H9 (cell line): ENCODE data around the gene ARID1A. TPM values are rescaled to one million over a fixed set of nuclear protein-coding genes. Genes with fewer than 3 reads are reported as not detected.

Source experiments
- DNase-seq: peaks from one replicate; pipeline ENCODE4 v3.0.0-alpha.2; 2017
- H2AFZ ChIP-seq: one replicate; pipeline ENCODE4 v1.6.1; 2013; ENCODE audit warnings: mild to moderate bottlenecking, low read length, control low read depth, moderate library complexity
- H2AK5ac ChIP-seq: 2 replicates; pipeline ENCODE4 v1.6.1; 2013; ENCODE audit warnings: low read length, control low read depth, mixed read lengths; ENCODE audit not compliant: insufficient read length
- H2BK120ac ChIP-seq: one replicate; pipeline ENCODE4 v1.6.1; 2013; ENCODE audit warnings: low read depth, mild to moderate bottlenecking, low read length, control low read depth, inconsistent platforms; ENCODE audit not compliant: poor library complexity, severe bottlenecking
- H2BK12ac ChIP-seq: 2 replicates; pipeline ENCODE4 v1.6.1; 2013; ENCODE audit warnings: low read length, control low read depth, mixed read lengths, low read depth; ENCODE audit not compliant: insufficient read length
- H2BK15ac ChIP-seq: 2 replicates; pipeline ENCODE4 v1.6.1; 2013; ENCODE audit warnings: low read depth, low read length, control low read depth
- H2BK20ac ChIP-seq: one replicate; pipeline ENCODE4 v1.6.1; 2013; ENCODE audit warnings: low read depth, mild to moderate bottlenecking, low read length, control low read depth, inconsistent platforms; ENCODE audit not compliant: poor library complexity, severe bottlenecking
- H2BK5ac ChIP-seq: 2 replicates; pipeline ENCODE4 v1.6.1; 2013; ENCODE audit warnings: low read length, control low read depth, mixed read lengths; ENCODE audit not compliant: insufficient read length
- H3K14ac ChIP-seq: 2 replicates; pipeline ENCODE4 v1.6.1; 2013; ENCODE audit warnings: low read length, control low read depth; ENCODE audit not compliant: insufficient read depth
- H3K18ac ChIP-seq: 2 replicates; pipeline ENCODE4 v1.6.1; 2013; ENCODE audit warnings: low read depth, mild to moderate bottlenecking, mixed read lengths, low read length, control low read depth; ENCODE audit not compliant: insufficient read length
- H3K23ac ChIP-seq: 2 replicates; pipeline ENCODE4 v1.6.1; 2013; ENCODE audit warnings: low read length, control low read depth, mixed read lengths, low read depth; ENCODE audit not compliant: insufficient read length
- H3K23me2 ChIP-seq: 2 replicates; pipeline ENCODE4 v1.6.1; 2013; ENCODE audit warnings: low read depth, mild to moderate bottlenecking, mixed read lengths, low read length, control low read depth; ENCODE audit not compliant: insufficient read length, poor library complexity, severe bottlenecking
- H3K27ac ChIP-seq: 2 replicates; pipeline ENCODE4 v1.5.1; 2013; ENCODE audit warnings: low read length, control low read depth, mixed read lengths, low read depth; ENCODE audit not compliant: insufficient read length
- H3K27me3 ChIP-seq: 2 replicates; pipeline ENCODE4 v1.6.1; 2013; ENCODE audit warnings: low read length, control low read depth, inconsistent platforms; ENCODE audit not compliant: insufficient read depth
- H3K4ac ChIP-seq: 2 replicates; pipeline ENCODE4 v1.6.1; 2013; ENCODE audit warnings: low read depth, mild to moderate bottlenecking, control low read depth, inconsistent platforms, low read length, moderate library complexity
- H3K4me1 ChIP-seq: 2 replicates; pipeline ENCODE4 v1.6.1; 2013; ENCODE audit warnings: low read length, control low read depth, inconsistent platforms; ENCODE audit not compliant: insufficient read depth
- H3K4me2 ChIP-seq: 2 replicates; pipeline ENCODE4 v1.6.1; 2013; ENCODE audit warnings: low read length, control low read depth, mixed read lengths; ENCODE audit not compliant: insufficient read length, insufficient read depth
- H3K56ac ChIP-seq: 2 replicates; pipeline ENCODE4 v1.6.1; 2013; ENCODE audit warnings: low read depth, mild to moderate bottlenecking, mixed read lengths, low read length, control low read depth; ENCODE audit not compliant: insufficient read length
- H3K79me1 ChIP-seq: 2 replicates; pipeline ENCODE4 v1.6.1; 2013; ENCODE audit warnings: low read depth, mild to moderate bottlenecking, moderate library complexity, low read length, control low read depth, inconsistent platforms; ENCODE audit not compliant: insufficient read depth, poor library complexity, severe bottlenecking
- H3K79me2 ChIP-seq: 2 replicates; pipeline ENCODE4 v1.6.1; 2013; ENCODE audit warnings: low read length, control low read depth, inconsistent platforms; ENCODE audit not compliant: insufficient read depth
- H3K9ac ChIP-seq: 2 replicates; pipeline ENCODE4 v1.6.1; 2013; ENCODE audit warnings: low read length, control low read depth, mixed read lengths; ENCODE audit not compliant: insufficient read length; ENCODE audit errors: extremely low read depth
- H3K9me3 ChIP-seq: one replicate; pipeline ENCODE4 v1.6.1; 2013; ENCODE audit warnings: low read depth, low read length, inconsistent platforms; ENCODE audit not compliant: control insufficient read depth
- H3T11ph ChIP-seq: one replicate; pipeline ENCODE4 v1.6.1; 2013; ENCODE audit warnings: mild to moderate bottlenecking, low read length, control low read depth, inconsistent platforms
- H4K20me1 ChIP-seq: one replicate; pipeline ENCODE4 v1.6.1; 2013; ENCODE audit not compliant: control insufficient read depth, insufficient read length, insufficient read depth
- H4K5ac ChIP-seq: 2 replicates; pipeline ENCODE4 v1.6.1; 2013; ENCODE audit warnings: low read depth, mild to moderate bottlenecking, mixed read lengths, low read length, control low read depth; ENCODE audit not compliant: insufficient read length
- H4K8ac ChIP-seq: replicated peaks from 2 replicates; pipeline ENCODE4 v1.6.1; 2013; ENCODE audit warnings: low read length, control low read depth, mixed read lengths, low read depth; ENCODE audit not compliant: insufficient read length
- H4K91ac ChIP-seq: 2 replicates; pipeline ENCODE4 v1.6.1; 2013; ENCODE audit warnings: low read depth, mild to moderate bottlenecking, moderate library complexity, mixed read lengths, low read length, control low read depth; ENCODE audit not compliant: insufficient read length
- H3K27ac Mint-ChIP-seq, 3 experiments: 2 replicates in 2 of 3; 3 replicates in 1 of 3; pipeline ENCODE4 v1.8.0; 2020 to 2021; ENCODE audit warnings: mixed read lengths in 3 of 3, mild to moderate bottlenecking in 1 of 3, moderate library complexity in 1 of 3
- H3K27me3 Mint-ChIP-seq: 2 replicates; pipeline ENCODE4 v1.8.0; 2021; ENCODE audit warnings: low read depth, mild to moderate bottlenecking, moderate library complexity, mixed read lengths
- H3K36me3 Mint-ChIP-seq, 3 experiments: 2 replicates in 2 of 3; 3 replicates in 1 of 3; pipeline ENCODE4 v1.8.0; 2020 to 2021; ENCODE audit warnings: low read depth in 3 of 3, mixed read lengths in 3 of 3; ENCODE audit not compliant: insufficient read depth in 1 of 3
- H3K4me1 Mint-ChIP-seq, 2 experiments: 2 replicates each; pipeline ENCODE4 v1.8.0; 2020; ENCODE audit warnings: mixed read lengths in 2 of 2
- H3K4me3 Mint-ChIP-seq, 2 experiments: 2 replicates in 1 of 2; 3 replicates in 1 of 2; pipeline ENCODE4 v1.8.0; 2020 to 2021; ENCODE audit warnings: mild to moderate bottlenecking in 2 of 2, mixed read lengths in 2 of 2, moderate library complexity in 1 of 2
- H3K9me3 Mint-ChIP-seq, 2 experiments: 2 replicates in 1 of 2; 3 replicates in 1 of 2; pipeline ENCODE4 v1.8.0; 2020; ENCODE audit warnings: mild to moderate bottlenecking in 2 of 2, mixed read lengths in 2 of 2, moderate library complexity in 1 of 2
- WGBS: extraction: QIAGEN DNeasy Blood & Tissue Kit; methylation state at CpG from one replicate; pipeline ENCODE4 v1.1.7; 2013; ENCODE audit warnings: missing lambda C conversion rate, low lambda C conversion rate, mixed read lengths; ENCODE audit not compliant: insufficient read length; ENCODE audit errors: extremely low coverage; 5-methylcytosine and 5-hydroxymethylcytosine counted together
- total RNA-seq: library from RNA; stranded (reverse); gene quantifications from 2 replicates; pipeline ENCODE4 v1.2.1, GENCODE V29; 2021
- TF ChIP-seq, protein P1 (sequence below): fragments of 200-600 bp; sonication (generic); conservative IDR thresholded peaks from 3 replicates; pipeline ENCODE4 v1.8.0; 2021; ENCODE audit warnings: antibody characterized with exemption, mild to moderate bottlenecking

The ARID1A gene
- total RNA-seq, 1 experiment from 2014 or later: 147 TPM

DNA sequence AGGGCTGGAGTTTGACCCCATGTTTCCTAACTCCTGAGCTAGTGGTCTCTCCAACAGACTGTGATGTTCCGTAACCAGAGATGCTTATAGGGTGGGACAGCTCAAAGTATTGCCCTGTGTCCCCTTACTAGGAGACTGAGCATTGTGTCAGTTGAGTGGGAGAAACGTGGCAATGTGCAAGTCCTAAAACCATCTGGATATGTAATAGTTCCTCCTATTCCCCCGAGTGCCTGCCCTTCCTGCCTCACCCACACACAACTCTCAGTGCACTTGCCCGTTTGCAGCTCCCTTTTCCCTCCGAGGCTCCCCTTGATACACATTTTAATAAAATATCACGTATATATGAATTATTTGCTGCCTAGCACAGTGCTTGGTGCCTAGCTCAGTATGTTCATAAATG lies 95.3 kb downstream of the ARID1A start:
- Histone ChIP-seq H2BK120ac (no peak overlapping the region), H3T11ph (no peak overlapping the region), H2AFZ (no peak overlapping the region), H2BK5ac (no peak overlapping the region), H2BK12ac (no peak overlapping the region), H4K20me1 (no peaks in the 10 kb centered on the region), H3K23me2 (peaks cover 10% of the 10 kb centered on the region), H2BK20ac (no peak overlapping the region), H4K91ac (no peak overlapping the region), H3K79me1 (no peaks in the 10 kb centered on the region), H3K23ac (no peak overlapping the region), H3K14ac (no peak overlapping the region), H4K8ac (no peak overlapping the region), H2BK15ac (no peak overlapping the region), H3K4ac (no peak overlapping the region), H3K18ac (no peak overlapping the region), H2AK5ac (no peak overlapping the region), H3K9me3 (no peaks in the 10 kb centered on the region), H3K4me2 (no peak overlapping the region), H3K27me3 (no peaks in the 10 kb centered on the region), H3K4me1 (peaks cover 3% of the 10 kb centered on the region; the same call in 1 of the 2 replicates), H3K9ac (no peak overlapping the region), H4K5ac (no peak overlapping the region), H3K79me2 (no peaks in the 10 kb centered on the region; the same call in 1 of the 2 replicates), H3K27ac (no peak overlapping the region), H3K56ac (no peak overlapping the region)
- Mint-ChIP-seq H3K4me1 (peaks cover 21 to 25% of the 10 kb centered on the region in 2 experiments), H3K27ac (no peak overlapping the region), H3K27me3 (no peaks in the 10 kb centered on the region; the same call in 1 of the 2 replicates), H3K36me3 (peaks cover 9 to 19% (median 19%) of the 10 kb centered on the region in 3 experiments; a peak in 6 of 7 replicates), H3K9me3 (no peaks in the 10 kb centered on the region), H3K4me3 (no peak overlapping the region)
- TF ChIP-seq, protein P1, sequence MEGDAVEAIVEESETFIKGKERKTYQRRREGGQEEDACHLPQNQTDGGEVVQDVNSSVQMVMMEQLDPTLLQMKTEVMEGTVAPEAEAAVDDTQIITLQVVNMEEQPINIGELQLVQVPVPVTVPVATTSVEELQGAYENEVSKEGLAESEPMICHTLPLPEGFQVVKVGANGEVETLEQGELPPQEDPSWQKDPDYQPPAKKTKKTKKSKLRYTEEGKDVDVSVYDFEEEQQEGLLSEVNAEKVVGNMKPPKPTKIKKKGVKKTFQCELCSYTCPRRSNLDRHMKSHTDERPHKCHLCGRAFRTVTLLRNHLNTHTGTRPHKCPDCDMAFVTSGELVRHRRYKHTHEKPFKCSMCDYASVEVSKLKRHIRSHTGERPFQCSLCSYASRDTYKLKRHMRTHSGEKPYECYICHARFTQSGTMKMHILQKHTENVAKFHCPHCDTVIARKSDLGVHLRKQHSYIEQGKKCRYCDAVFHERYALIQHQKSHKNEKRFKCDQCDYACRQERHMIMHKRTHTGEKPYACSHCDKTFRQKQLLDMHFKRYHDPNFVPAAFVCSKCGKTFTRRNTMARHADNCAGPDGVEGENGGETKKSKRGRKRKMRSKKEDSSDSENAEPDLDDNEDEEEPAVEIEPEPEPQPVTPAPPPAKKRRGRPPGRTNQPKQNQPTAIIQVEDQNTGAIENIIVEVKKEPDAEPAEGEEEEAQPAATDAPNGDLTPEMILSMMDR: no peak
- WGBS: no CpG with 5 or more reads among the region's 6 CpGs
- DNase-seq: no peak
